Activated CD4-positive, alpha-beta T cell treated with anti-CD3 and anti-CD28 coated beads for 4 hours (primary cell): ENCODE results near the gene ATP6V1B1.
A peak's percentile ranks its signal among the peaks of the same experiment; 100 is the strongest.

Source experiments
- DNase-seq, 2 donors: peaks; one replicate each; pipeline ENCODE4 v3.0.0-alpha.2; 2020

Gene ATP6V1B1

GRCh38 chr2:70928366-70928765 is 7.3 kb upstream of the ATP6V1B1 start:
- no peak for DNase-seq

DNA sequence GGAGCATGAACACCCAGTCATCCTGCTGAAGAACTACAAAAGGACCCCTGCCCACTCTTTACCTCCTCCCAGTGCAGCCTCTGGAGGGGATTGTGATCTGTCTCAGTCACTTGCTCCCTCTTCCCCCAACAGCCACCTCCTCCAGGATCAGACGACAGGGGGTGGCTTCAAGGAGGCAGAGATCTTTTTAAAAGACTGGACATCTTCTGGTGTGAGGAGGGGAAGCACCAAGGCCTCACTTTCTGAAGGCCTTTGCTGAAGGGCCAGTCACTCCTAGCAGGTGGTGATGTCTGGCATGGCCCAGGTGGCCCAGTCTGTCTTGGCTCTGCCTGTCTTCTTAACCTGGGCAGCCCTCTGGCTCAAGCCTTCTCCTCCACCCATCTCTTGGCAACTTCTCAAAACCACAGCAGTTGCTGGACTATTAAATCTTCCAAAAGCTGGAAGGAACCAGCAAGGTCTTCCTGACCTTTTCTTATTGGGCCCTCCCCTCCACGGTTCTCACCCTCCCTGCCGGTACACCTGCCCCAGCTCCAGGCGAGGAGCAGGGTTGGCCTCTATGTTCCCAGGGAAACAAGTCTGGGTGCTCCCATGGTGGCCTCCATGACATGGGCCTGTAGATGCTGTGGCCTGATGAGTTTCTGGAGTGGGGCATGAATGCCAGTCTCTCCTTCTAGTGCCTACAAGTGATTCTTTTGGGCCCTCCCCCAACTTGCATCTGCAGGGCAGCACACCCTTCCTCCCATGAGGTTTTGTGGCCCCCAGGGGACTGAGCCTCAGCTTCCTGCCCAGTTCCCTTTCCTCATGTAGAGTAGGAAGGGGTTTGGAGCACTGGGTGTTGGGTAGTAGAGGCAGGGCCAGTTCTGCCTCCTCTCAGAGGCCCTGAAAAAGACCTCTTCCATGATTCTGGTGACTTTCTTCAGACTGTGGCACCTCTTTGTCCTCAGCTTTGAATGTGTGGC is 5.0 kb upstream of the ATP6V1B1 start:
- DNase-seq = no peak

DNA sequence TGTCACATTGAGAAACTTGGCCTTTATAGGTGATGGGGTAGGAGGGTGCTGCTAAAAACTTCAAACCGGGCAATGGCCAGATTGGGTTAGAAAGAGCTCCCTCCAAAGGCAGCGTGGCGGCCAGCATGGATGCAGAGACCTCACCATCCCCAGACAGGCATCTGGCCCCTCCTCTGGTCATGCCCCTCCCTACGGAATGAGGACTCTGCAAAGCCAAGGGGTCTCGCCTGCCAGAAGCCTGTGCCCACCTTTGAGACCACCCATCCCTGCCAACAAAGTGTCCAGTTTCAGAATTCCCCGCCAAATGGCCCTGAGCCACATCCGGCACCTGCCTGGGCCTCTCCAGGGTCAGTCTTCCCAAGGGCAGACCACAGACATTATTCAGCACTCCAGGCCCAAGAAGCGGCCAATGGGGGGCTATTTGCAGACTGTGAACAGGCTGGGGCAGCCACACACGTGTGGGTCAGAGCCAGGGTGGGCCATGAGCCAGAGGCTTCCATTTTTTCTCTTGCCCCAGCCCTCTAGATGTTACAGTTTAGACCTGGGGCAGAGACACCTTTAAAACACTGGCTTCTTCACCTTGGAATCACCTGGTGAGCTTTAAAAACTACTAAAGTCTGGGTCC is 4.2 kb upstream of the ATP6V1B1 start:
- no peak for DNase-seq

DNA sequence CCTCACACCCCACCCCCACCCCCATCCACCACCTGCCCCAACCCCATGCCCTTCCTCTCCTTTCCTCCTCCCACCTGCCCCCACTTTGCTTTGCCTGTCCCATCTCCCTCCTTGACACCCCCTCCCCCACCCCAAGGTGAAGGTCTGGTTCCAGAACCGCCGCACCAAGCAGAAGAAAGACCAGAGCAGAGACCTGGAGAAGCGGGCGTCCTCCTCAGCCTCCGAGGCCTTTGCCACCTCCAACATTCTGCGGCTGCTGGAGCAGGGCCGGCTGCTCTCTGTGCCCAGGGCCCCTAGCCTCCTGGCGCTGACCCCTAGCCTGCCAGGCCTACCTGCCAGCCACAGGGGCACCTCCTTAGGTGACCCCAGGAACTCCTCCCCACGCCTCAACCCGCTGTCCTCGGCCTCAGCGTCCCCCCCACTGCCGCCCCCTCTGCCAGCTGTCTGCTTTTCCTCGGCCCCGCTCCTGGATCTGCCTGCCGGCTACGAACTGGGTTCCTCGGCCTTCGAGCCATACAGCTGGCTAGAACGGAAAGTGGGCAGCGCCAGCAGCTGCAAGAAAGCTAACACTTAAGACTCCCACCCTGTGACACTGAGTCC is 3.0 kb upstream of the ATP6V1B1 start:
- DNase-seq = no peak

GRCh38 chr2:70934981-70935380 is 719 bp upstream of the ATP6V1B1 start:
- DNase-seq = no peak

GRCh38 chr2:70936165-70936978 is 672 bp downstream of the ATP6V1B1 start:
- no peak for DNase-seq

DNA sequence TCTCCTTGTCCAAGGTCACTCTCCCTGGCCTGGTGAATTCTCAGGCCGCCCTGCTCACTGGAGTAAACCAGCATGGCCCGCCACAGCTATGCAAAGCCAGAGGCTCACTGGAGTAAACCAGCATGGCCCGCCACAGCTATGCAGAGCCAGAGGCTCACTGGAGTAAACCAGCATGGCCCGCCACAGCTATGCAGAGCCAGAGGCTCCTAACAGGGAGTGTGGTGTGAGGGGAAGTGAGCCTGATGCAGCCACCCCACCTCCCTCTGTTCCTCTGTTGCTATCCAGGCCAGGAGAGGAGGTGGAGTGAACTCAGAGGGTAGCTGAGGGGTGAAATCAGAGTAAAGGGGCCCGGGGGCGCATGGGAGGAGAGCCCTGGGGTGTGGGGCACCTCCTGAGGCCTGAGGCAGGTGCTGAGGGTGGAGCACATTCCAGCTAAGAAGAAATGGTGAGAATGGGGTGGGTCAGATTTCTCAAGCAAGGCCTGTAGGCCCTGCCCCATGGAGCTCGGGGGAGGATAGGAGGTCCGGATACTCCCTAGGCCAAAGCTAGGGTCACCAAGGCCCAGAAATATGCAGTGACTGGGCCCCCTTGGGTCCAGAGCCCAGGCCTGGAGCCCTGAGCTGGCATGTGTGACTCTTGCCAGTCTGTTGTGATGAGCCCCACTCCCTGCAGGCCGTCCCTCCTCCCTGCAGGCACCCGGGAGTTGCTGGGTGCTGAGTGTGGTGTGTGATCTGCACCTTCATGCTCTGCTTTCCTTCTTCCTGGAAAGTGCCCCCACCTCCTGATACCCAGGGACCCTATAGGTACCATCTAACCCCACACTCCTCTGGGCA is 1.5 kb downstream of the ATP6V1B1 start:
- DNase-seq = no peak

GRCh38 chr2:70937866-70938585 is 2.3 kb downstream of the ATP6V1B1 start:
- no peak for DNase-seq

DNA sequence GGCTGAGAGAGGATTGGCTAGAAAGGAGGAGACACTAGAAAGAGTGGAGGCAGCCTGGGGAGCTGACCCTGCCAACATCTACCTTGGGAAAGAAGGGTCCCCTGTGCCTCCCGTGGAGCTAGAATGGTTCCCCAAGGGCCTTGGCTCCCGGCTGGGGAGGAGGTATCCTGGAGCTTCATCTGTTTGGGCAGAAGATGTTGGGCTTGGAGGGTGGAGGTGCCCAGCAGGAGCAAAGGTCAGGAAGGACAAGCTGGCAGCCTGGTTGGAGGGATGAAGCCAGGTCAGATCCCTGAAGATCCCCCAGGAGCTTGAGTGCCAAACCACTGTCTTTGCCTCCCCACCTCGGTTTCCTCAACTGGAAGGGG is 2.9 kb downstream of the ATP6V1B1 start:
- DNase-seq = no peak

GRCh38 chr2:70939001-70939838 is 3.5 kb downstream of the ATP6V1B1 start:
- no peak for DNase-seq

DNA sequence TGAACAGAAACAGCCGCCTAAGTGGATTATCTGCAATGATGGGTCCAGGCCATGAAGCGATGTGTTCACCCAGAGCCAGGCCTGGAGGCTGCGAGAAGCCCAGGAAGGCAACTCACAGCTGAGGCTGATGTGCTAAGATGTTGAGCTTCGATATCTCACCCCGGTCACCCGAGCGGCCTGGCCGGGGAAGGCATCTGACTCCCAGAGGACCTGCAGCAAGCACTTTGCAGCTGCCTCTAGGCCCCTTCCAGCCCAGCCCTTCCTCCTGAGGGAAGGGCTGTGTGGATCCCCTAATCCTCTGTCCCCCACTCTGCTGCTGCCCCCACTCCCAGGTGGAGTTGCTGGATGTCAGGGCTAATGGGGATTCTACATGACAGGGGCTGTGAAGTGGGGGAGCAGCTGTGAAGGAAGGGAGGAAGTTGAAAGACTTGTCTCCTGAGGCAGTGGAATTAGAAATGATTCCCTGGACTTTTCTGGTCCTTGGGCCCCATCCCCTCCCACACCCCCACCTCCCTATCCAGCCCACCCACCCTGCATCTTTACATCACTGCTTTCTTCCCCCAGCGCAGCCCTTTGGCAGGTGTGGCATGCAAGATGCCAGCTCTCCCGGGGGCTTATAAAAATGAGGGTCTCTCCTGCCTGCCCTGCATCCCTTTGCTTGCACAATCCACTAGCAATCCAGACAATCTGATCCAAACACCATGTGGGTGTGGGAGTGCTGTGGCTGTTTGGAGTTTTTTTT is 4.3 kb downstream of the ATP6V1B1 start:
- no peak for DNase-seq

DNA sequence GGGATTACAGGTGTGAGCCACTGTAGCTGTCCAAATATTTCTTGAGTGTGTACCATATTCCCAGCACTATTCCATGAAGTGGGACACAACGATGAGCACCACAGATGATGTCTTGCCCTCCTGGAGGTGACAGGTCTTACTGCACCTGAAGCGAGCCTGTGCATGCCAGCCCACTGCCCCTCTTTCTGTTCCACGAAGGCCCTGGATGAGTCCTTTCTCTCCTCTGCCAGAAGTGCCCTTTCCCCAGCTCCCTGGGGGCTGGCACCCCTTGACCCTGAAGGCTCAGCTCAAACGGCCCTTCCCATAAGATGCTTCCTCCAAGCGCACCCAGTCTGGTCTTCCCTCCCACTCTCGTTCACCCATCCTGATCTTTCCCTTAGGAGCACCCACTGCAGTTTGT is 5.5 kb downstream of the ATP6V1B1 start:
- no peak for DNase-seq

DNA sequence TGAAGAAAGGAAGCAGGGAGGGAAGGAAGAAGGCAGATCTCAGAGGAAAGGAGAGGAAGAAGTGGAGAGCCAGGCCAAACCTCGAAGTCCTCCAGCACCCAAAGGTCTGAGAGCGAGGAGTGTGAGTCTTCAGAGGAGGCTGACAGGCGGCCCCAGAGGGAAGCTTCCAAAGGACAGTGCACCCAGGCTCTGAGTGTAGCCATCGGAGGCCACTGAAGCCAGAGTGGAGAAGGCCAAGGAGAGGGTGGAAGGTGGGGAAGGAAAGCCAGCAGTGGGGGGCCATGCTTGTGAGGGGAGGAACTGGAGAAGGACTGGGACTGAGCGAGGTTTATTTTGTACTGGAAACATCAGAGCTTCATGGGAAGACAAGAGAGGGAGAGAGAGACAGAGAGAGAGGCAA is 6.0 kb downstream of the ATP6V1B1 start:
- DNase-seq = no peak

GRCh38 chr2:70942396-70943204 is 6.9 kb downstream of the ATP6V1B1 start:
- no peak for DNase-seq

DNA sequence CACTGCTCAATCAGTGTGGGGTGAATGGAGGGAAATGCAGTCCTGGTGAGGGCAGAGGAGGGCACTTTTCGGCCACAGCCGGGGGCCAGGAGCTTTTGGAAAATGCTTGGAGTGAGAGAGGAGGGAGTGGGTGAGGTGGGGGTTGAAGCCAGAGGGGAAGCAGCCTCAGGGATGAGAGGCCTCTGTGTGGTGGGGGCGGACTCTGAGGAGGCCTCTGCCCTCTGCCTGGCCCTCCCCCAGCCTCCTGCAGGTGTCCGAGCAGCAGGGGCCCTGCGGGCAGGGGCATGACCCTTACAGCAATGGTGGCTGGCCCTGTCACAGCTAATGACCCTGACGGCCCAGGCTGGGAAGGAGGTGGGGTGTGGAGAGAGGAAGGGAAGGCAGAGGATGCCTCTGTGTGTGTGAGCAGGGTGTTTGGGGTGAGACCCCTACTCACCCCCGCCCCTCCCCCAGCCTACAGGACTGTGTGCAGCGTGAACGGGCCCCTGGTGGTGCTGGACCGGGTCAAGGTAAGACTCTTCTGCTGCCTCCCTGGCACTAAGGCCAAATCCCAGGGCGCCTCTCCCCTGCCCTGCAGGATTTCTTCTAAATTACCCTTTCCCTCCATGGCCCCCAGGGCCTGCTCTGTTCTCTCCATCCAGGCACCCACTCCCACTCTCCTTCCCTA is 7.6 kb downstream of the ATP6V1B1 start:
- DNase-seq = no peak

- no peak for DNase-seq
These were observed 8.5 kb downstream of the ATP6V1B1 start for GRCh38 chr2:70944111-70944690.

DNA sequence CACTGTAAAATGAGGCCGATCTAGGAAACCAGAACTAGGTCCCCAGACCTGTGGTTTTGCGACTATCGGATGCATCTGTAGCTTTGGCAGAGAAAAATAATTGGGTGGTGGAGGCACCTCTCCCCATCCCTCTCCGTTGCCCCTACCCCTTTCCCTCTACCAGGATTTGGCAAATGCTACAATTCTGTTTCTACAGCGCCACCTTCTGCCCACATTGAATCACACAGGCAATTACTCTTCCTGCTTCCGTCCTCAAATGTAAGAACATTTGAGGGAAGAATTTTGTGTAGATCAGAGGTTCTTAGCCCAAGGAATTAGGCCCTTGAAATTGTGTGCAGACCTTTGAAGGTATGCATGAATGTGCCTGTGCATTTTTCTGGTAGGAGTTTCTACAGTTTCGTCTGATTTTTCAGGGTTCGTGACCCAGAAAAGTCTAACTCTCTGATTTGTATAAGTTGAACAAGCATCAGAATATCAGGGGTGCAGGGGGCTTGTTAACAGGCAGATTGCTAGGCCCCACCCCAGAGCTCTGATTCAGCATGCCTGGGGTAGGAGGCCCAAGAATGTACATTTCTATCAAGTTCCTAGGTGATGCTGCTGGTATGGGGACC is 11.2 kb downstream of the ATP6V1B1 start:
- DNase-seq = peak; percentile 17 to 55
